ENCODE data around the gene MPEG1.

The MPEG1 gene

DNA sequence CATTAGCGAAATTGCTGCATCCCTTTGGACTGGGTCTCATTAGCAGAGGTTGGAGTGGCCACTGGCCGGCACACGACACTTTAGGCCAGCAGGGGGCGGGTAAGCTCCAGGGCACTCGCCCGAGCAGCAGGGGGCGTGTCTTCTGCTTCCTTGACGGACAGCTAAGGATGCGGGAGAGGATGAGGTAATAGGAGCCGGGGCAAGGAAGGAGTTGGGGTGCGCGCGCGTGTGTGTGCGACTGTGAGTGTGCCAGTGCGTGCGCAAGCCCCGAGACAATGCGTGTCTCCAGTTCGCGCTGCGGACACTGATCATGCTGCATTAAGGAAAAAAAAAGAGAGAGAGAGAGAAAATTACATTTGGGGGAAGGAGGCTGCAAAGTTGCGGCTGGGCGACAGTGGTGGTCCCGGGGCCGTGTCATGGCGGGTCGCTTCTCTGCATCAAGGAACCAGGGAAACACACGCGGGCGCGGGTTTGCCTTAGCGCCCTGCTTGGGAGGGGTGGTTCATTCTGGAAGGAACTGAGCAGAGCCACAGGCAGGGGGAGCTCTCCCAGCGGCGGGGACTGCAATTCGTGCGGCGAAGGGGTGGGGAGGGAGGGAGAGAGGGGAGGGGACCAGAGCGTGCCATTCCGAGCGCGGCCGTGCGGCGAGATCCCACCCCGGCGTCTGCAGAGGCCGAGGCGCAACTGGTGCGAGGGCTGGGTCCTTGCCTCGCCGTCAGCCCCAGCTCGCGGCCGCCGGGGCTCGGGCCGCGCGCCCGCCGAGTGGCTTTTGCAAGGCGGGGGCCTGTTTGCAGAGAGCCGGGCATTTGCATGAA lies 41.0 kb downstream of the MPEG1 start, which contains the start of gene DTX4:
Gene DTX4, plus strand, starts transcription at position 625 of the 815 bp plus-strand sequence. CDS start 464 bp downstream, outside the sequence.
- peak; percentile 84 to 89 for DNase-seq (ENCODE audit: low read depth in 2 of 2)

DNA sequence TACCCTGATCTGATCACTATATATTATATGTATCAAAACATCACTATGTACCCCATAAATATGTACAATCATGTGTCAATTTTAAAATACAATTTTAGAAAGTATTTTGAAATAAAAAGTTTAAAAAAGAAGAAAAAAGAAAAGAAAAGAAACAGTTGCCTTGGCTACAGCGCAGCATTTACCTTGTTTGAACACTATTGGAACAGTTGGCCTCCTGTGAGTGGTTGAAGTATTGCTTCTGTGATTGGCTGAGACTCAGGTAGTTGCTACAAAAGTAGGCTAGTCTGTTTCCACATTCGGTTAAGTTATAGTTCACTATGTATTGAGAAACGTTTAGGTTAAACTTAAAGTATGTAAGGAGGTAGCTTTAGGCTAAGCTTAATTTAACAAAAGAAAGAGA lies 48.7 kb downstream of the MPEG1 start:
- no peak for DNase-seq (ENCODE audit: low read depth in 2 of 2)
